COLO829 (cell line): ENCODE measurements around the gene PERM1.
"Not testable (repeated sequence)": the region's sequence is repeated elsewhere in the genome, so short reads cannot be mapped to it uniquely, and the experiment has no call there.

Experiments
- DNase-seq: peaks from one replicate; pipeline ENCODE4 v3.0.0; 2012; ENCODE audit warnings: low spot score

PERM1 gene

GRCh38 chr1:998995-999724, 17.3 kb upstream of the PERM1 start:
- DNase-seq = no peak

GRCh38 chr1:998745-998994, 16.8 kb upstream of the PERM1 start:
- DNase-seq = no peak

GRCh38 chr1:997993-998744, 16.3 kb upstream of the PERM1 start:
- DNase-seq = no peak

GRCh38 chr1:997713-997992, 15.8 kb upstream of the PERM1 start:
- no peak for DNase-seq

GRCh38 chr1:996851-997712, 15.2 kb upstream of the PERM1 start:
- DNase-seq = no peak

- DNase-seq = no peak
Observed at GRCh38 chr1:995665-996633, 14.1 kb upstream of the PERM1 start.

GRCh38 chr1:994546-994945, 12.7 kb upstream of the PERM1 start:
- DNase-seq = not testable (repeated sequence)

GRCh38 chr1:993379-993995, 11.6 kb upstream of the PERM1 start:
- no peak for DNase-seq

GRCh38 chr1:992362-992761, 10.5 kb upstream of the PERM1 start:
- DNase-seq = no peak

GRCh38 chr1:991895-992294, 10.0 kb upstream of the PERM1 start:
- no peak for DNase-seq

GRCh38 chr1:991275-991674, 9.4 kb upstream of the PERM1 start:
- not testable (repeated sequence) for DNase-seq

GRCh38 chr1:988061-988460, 6.2 kb upstream of the PERM1 start:
- DNase-seq = not testable (repeated sequence)

GRCh38 chr1:985126-985525, 3.2 kb upstream of the PERM1 start:
- DNase-seq = no peak

- no peak for DNase-seq
Observed at GRCh38 chr1:984476-984814, 2.6 kb upstream of the PERM1 start.

- no peak for DNase-seq
Observed at GRCh38 chr1:983798-984475, 2.0 kb upstream of the PERM1 start.

GRCh38 chr1:982765-983436, 1.0 kb upstream of the PERM1 start:
- no peak for DNase-seq

- DNase-seq = no peak
Observed at GRCh38 chr1:981491-981954, 370 bp downstream of the PERM1 start.

GRCh38 chr1:980602-981395, 1.1 kb downstream of the PERM1 start:
- no peak for DNase-seq

- DNase-seq = no peak
Observed at GRCh38 chr1:980137-980571, 1.7 kb downstream of the PERM1 start.

- DNase-seq = no peak
Observed at GRCh38 chr1:979744-980072, 2.2 kb downstream of the PERM1 start.
